OCI-LY7 (cell line): ENCODE measurements around the gene SERAC1. TPM values are rescaled to one million over a fixed set of nuclear protein-coding genes. Genes with fewer than 3 reads are reported as not detected.

ENCODE experiments used
- BruUV-seq: library from RNA; stranded (reverse); fragments of 400-500 nt; replicated peaks from 2 replicates; lab custom pipeline; 2021; lab: Mats Ljungman, UMichigan
- CTCF ChIA-PET: fragments of 300-600 bp; sonication (Branson Sonifier 250); formaldehyde crosslinking; loops from one replicate; lab custom pipeline; 2022; ENCODE audit warnings: antibody characterized with exemption; ENCODE audit not compliant: unreplicated experiment; lab: Charles Lee
- POLR2A ChIA-PET: fragments of 300-600 bp; sonication (Branson Sonifier 250); formaldehyde crosslinking; loops from one replicate; lab custom pipeline; 2022; ENCODE audit warnings: antibody characterized with exemption; lab: Charles Lee
- DNase-seq: peaks from one replicate; pipeline ENCODE4 v3.0.0-alpha.2; 2015; ENCODE audit warnings: low spot score
- H2AFZ ChIP-seq: fragments of 200-600 bp; sonication (generic), shearing (Covaris generic); 2 replicates; pipeline ENCODE4 v1.6.1; 2014; ENCODE audit warnings: mild to moderate bottlenecking, antibody characterized with exemption, low read length, moderate library complexity
- H3K27ac ChIP-seq: fragments of 200-600 bp; sonication (generic); 2 replicates; pipeline ENCODE4 v1.5.1; 2014; ENCODE audit warnings: mixed run types, low read depth, mild to moderate bottlenecking, moderate library complexity, low read length, inconsistent platforms; ENCODE audit not compliant: poor library complexity, severe bottlenecking
- H3K36me3 ChIP-seq: fragments of 200-600 bp; sonication (generic); 2 replicates; pipeline ENCODE4 v1.6.1; 2014; ENCODE audit warnings: mild to moderate bottlenecking, antibody characterized with exemption, low read length, moderate library complexity, mixed read lengths; ENCODE audit not compliant: insufficient read depth
- H3K4me1 ChIP-seq: fragments of 200-600 bp; sonication (generic); 2 replicates; pipeline ENCODE4 v1.5.1; 2014; ENCODE audit warnings: mild to moderate bottlenecking, low read length; ENCODE audit not compliant: insufficient read depth, poor library complexity, severe bottlenecking
- H3K4me2 ChIP-seq: fragments of 200-600 bp; sonication (generic); 2 replicates; pipeline ENCODE4 v1.6.1; 2014; ENCODE audit warnings: mild to moderate bottlenecking, low read length
- H3K4me3 ChIP-seq: fragments of 200-600 bp; sonication (generic); 2 replicates; pipeline ENCODE4 v1.5.1; 2014; ENCODE audit warnings: mild to moderate bottlenecking, low read depth, low read length; ENCODE audit not compliant: poor library complexity, severe bottlenecking
- H3K79me2 ChIP-seq: fragments of 200-600 bp; sonication (generic); 2 replicates; pipeline ENCODE4 v1.6.1; 2016; ENCODE audit warnings: low read depth, mild to moderate bottlenecking, low read length, moderate library complexity, mixed read lengths; ENCODE audit not compliant: insufficient read depth
- H3K9me2 ChIP-seq: fragments of 200-600 bp; sonication (generic); 2 replicates; pipeline ENCODE4 v1.6.1; 2016; ENCODE audit warnings: mild to moderate bottlenecking, low read length, mixed read lengths; ENCODE audit not compliant: insufficient read depth
- H3K9me3 ChIP-seq: fragments of 200-600 bp; sonication (generic); 2 replicates; pipeline ENCODE4 v1.6.1; 2014; ENCODE audit warnings: mild to moderate bottlenecking, mixed run types, low read length, mixed read lengths
- H4K20me1 ChIP-seq: fragments of 200-600 bp; sonication (generic); 2 replicates; pipeline ENCODE4 v1.6.1; 2014; ENCODE audit warnings: mild to moderate bottlenecking, antibody characterized with exemption, low read length, moderate library complexity, mixed read lengths; ENCODE audit not compliant: insufficient read depth
- EZH2phosphoT487 ChIP-seq: fragments of 200-600 bp; sonication (generic); IDR thresholded peaks from 2 replicates; pipeline ENCODE4 v1.6.1; 2018; ENCODE audit warnings: low read depth, borderline replicate concordance, mild to moderate bottlenecking, mixed run types, antibody characterized with exemption, low read length, moderate library complexity, mixed read lengths
- intact Hi-C: fragments of 100-400 bp; cut with micrococcal nuclease; formaldehyde crosslinking; loops from one replicate; pipeline ENCODE4 v1.10.0; 2022; ENCODE audit not compliant: unreplicated experiment
- total RNA-seq, 2 experiments: library from RNA; depleted of rRNA in 1 of 2; stranded (reverse); fragments of >200 nt in 1 of 2; shearing (Covaris generic) in 1 of 2; gene quantifications; 2 replicates each; pipeline ENCODE4 v1.2.3, GENCODE V29; 2014 to 2022
- TF ChIP-seq, protein P1 (sequence below): fragments of 200-600 bp; sonication (generic); conservative IDR thresholded peaks from 2 replicates; pipeline ENCODE4 v1.5.1; 2014; ENCODE audit warnings: mild to moderate bottlenecking, antibody characterized with exemption, low read length, moderate library complexity, mixed read lengths

The SERAC1 gene
- total RNA-seq, 2 experiments from 2014 or later, result 3.0 to 6.9 TPM

DNA sequence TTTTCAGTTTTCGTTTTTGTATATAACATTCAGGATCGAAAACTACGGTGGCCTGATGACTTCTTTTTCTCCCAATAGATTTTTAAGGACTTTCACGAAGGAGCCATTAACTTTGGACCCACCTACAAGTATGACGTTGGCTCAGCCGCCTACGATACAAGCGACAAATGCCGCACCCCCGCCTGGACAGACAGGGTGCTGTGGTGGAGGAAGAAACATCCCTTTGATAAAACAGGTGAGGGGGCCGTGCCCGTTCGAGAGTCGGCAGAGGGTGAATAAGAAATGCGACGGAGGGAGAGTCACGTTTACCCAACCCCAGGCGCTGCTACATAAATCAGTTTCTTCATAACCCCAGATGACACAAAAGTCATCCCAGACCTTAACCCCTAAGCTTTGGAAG is 91.5 kb downstream of the SERAC1 start:
- Histone ChIP-seq H3K9me2 (no peaks in the 10 kb centered on the region), H4K20me1 (no peaks in the 10 kb centered on the region), H3K79me2 (no peaks in the 10 kb centered on the region), H3K36me3 (no peaks in the 10 kb centered on the region), H3K27ac (no peak overlapping the region), H3K9me3 (no peaks in the 10 kb centered on the region), H3K4me3 (no peak overlapping the region), H2AFZ (no peak overlapping the region), H3K4me1 (no peaks in the 10 kb centered on the region), H3K4me2 (no peak overlapping the region)
- TF ChIP-seq, protein P1, sequence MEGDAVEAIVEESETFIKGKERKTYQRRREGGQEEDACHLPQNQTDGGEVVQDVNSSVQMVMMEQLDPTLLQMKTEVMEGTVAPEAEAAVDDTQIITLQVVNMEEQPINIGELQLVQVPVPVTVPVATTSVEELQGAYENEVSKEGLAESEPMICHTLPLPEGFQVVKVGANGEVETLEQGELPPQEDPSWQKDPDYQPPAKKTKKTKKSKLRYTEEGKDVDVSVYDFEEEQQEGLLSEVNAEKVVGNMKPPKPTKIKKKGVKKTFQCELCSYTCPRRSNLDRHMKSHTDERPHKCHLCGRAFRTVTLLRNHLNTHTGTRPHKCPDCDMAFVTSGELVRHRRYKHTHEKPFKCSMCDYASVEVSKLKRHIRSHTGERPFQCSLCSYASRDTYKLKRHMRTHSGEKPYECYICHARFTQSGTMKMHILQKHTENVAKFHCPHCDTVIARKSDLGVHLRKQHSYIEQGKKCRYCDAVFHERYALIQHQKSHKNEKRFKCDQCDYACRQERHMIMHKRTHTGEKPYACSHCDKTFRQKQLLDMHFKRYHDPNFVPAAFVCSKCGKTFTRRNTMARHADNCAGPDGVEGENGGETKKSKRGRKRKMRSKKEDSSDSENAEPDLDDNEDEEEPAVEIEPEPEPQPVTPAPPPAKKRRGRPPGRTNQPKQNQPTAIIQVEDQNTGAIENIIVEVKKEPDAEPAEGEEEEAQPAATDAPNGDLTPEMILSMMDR, result no peak
- TF ChIP-seq EZH2phosphoT487, result no peak
- intact Hi-C loops, result no loop called here
- no TSS peak for BruUV-seq
- DNase-seq, result no peak
- POLR2A ChIA-PET, result interaction anchor here (0.6 kb wide), 1 partner anchor 32 kb away, joined by 4 read pairs; no protein-coding TSS in a partner anchor
- CTCF ChIA-PET, result no interaction called here

DNA sequence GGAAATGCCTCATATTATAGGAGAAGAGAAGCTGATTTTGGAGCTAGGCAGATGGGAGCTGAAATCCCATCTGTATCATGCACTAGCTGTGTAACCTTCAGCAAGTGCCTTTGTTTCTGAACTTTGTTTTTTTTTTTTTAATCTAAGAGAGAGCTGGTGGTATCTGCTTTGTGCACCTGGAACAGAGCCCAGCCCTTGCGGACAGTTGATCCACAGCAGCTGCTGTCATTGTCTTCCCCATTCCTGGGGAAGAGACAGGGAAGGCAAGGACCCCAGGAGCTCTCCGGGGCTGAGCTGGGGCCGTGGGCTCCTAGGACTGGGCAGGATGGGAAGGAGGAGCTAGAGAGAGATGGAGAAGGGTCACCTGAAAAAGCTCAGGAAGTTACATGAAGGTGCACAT is 94.3 kb downstream of the SERAC1 start:
- no peaks in the 10 kb centered on the region for H3K36me3 ChIP-seq
- CTCF ChIA-PET, result no interaction called here
- H3K4me2 ChIP-seq, result no peak overlapping the region
- H3K4me1 ChIP-seq, result no peaks in the 10 kb centered on the region
- POLR2A ChIA-PET, result interaction anchor here (0.5 to 1.0 kb wide), 2 partner anchors 12 to 94 kb away, joined by 5 to 7 read pairs; no protein-coding TSS in a partner anchor
- TF ChIP-seq, protein P1, result no peak
- no peak for TF ChIP-seq EZH2phosphoT487
- no peaks in the 10 kb centered on the region for H3K79me2 ChIP-seq
- no peak overlapping the region for H3K27ac ChIP-seq
- intact Hi-C loops, result loop anchor here (5.0 kb wide), 1 partner anchor 316 kb away; no protein-coding TSS in a partner anchor
- no peaks in the 10 kb centered on the region for H3K9me2 ChIP-seq
- DNase-seq, result no peak
- no peaks in the 10 kb centered on the region for H4K20me1 ChIP-seq
- H2AFZ ChIP-seq, result no peak overlapping the region
- H3K4me3 ChIP-seq, result no peak overlapping the region
- no TSS peak for BruUV-seq
- H3K9me3 ChIP-seq, result no peaks in the 10 kb centered on the region

DNA sequence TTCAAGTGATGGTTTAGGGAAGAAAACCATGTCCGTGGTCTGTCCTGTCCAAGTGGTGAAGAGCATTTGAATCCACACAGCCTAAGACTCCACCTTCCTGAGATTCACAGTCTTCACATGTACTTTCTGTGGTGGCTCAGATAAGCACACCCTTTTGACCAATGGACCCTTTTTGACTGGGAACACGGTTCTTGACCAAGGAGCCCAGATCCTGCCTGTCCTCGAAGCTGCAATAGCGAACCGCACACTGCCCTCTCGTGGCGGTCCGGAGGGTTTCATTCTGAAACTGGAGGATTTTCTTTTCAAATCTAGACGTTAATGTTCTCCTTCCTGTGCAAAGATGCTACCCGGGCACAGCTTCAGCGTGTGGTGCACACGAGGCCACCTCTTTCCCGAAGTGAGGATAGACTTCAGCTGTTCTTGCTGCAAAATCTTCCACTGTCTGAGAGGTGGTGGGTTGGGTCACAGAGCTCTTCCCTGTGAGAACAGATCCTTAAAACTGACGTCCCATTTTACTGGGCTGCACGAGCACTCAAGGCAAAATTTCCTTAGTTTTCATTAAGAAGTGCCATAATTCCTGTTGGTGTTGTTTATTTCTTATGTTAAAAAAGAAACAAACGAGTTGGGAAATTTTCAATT is 95.9 kb downstream of the SERAC1 start:
- Histone ChIP-seq H3K36me3 (no peaks in the 10 kb centered on the region), H3K27ac (no peak overlapping the region), H3K9me2 (no peaks in the 10 kb centered on the region), H3K4me2 (no peak overlapping the region), H3K9me3 (no peaks in the 10 kb centered on the region), H3K4me1 (no peaks in the 10 kb centered on the region), H2AFZ (no peak overlapping the region), H3K79me2 (no peaks in the 10 kb centered on the region), H4K20me1 (no peaks in the 10 kb centered on the region), H3K4me3 (no peak overlapping the region)
- TF ChIP-seq, protein P1, result peak; percentile 90
- no peak for TF ChIP-seq EZH2phosphoT487
- POLR2A ChIA-PET, result interaction anchor here (0.9 kb wide), 1 partner anchor 10 kb away, joined by 3 read pairs; no protein-coding TSS in a partner anchor
- BruUV-seq, result no TSS peak
- peak; percentile 58 for DNase-seq
- CTCF ChIA-PET, result no interaction called here
- intact Hi-C loops, result loop anchor here (5.0 kb wide), 1 partner anchor 315 kb away; no protein-coding TSS in a partner anchor
